KOPT-K1 (cell line): ENCODE measurements around the gene MYCL.

Experiments
- H3K27ac ChIP-seq: fragments of 200-600 bp; sonication (generic); 2 replicates; pipeline ENCODE4 v1.5.1; 2016; ENCODE audit warnings: antibody characterized with exemption, mild to moderate bottlenecking, low read depth, low read length; ENCODE audit not compliant: poor library complexity, severe bottlenecking
- H3K36me3 ChIP-seq: fragments of 200-600 bp; sonication (generic); 2 replicates; pipeline ENCODE4 v1.5.1; 2017; ENCODE audit warnings: antibody characterized with exemption, mild to moderate bottlenecking, low read length, moderate library complexity; ENCODE audit not compliant: insufficient read depth
- H3K9me3 ChIP-seq: fragments of 200-600 bp; sonication (generic); 2 replicates; pipeline ENCODE4 v1.5.1; 2017; ENCODE audit warnings: antibody characterized with exemption, low read length, mild to moderate bottlenecking; ENCODE audit not compliant: insufficient read depth, poor library complexity, severe bottlenecking

The MYCL gene

DNA sequence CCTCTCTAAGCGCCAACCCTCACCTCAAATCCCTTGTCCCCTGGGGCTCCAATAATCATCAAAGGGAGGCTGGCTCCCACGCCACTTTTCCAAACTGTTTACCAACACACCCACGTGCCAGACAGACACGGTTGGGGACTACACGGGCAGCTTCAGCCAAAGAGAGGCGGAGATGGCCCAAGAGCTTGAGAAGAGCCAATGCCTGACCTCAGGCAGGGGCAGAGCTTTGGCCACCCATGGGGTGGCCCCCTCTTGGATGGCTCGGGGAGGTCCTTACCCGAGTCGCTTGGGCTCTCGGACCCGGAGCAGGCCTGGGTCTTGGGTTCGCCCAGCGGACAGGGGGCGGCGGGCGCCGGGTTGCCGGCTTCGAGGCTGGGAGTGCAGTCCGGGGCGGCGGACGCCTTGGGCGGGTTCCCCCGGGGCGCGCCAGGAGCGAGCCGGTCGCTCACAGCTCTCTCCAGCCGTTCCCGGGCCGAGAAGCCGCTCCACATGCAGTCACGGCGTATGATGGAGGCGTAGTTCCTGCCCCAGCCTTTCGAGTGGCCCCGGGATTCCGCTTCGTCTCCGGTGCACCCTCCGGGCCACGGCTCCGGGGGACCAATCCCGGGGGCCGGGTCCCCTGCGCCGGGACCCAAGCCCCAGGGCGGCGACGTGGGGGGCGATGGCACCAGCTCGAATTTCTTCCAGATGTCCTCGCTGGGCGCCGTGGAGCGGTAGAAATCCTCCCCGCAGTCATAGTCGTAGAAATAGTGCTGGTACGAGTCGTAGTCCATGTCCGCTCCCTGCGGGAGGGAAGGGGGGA, 854 bp downstream of the MYCL start:
- Histone ChIP-seq H3K9me3 (no peaks in the 10 kb centered on the region), H3K27ac (no peak overlapping the region), H3K36me3 (no peaks in the 10 kb centered on the region)

DNA sequence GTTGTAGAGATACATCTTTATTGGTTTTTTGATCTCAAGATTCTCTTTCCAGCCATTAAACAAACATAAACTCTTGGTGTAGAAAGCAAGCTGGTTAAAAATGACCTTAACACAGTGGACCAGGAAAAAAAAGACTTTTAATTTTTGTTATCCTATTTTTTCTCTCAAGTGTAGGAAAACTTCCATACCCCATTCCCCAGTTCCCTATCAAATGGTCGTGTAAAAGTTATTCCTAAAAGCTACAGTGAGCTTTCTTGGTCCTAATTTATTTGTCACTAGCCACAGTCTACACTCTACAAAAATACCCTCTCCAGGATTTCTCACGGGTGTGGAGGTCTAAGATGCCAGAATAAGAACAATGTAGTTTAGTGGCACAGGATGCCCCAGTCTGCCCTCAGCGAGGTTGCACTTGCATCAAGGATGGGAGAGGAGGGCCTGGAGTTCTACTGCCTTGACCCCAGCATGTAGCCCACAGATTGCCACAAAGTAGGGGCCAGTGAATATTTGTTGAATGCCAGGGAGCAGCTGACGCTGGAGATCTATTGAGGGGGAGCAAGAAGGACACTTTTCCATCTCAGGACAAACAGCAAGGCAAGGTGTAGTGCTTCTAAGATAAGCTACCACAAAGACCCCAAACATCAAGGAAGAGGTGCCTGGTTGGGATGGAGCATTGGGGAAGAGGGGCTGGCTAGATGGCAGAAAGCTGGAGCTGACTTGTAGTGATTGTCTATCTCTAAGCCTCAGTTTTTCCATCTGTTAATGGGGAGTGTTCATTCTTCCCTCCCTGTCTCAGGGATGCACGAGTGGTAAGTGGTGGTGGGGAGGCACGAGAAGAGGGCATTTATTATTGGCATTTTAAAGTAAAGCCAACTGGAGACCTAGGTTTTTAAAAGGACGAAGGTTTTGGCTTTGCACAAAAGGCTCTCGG, 1.8 kb downstream of the MYCL start:
- Histone ChIP-seq H3K27ac (no peak overlapping the region), H3K36me3 (no peaks in the 10 kb centered on the region), H3K9me3 (no peaks in the 10 kb centered on the region)

GRCh38 chr1:39898648-39899603, 2.8 kb downstream of the MYCL start:
- Histone ChIP-seq H3K36me3 (no peaks in the 10 kb centered on the region), H3K27ac (no peak overlapping the region)

GRCh38 chr1:39898191-39898590, 3.5 kb downstream of the MYCL start:
- H3K36me3 ChIP-seq: no peaks in the 10 kb centered on the region
- no peaks in the 10 kb centered on the region for H3K9me3 ChIP-seq
- H3K27ac ChIP-seq: no peak overlapping the region

More at GRCh38 chr1:39898648-39899603, 2.8 kb downstream of the MYCL start:
- no peaks in the 10 kb centered on the region for H3K9me3 ChIP-seq

GRCh38 chr1:39896909-39897685, 4.6 kb downstream of the MYCL start:
- no peak overlapping the region for H3K27ac ChIP-seq
- H3K36me3 ChIP-seq: no peaks in the 10 kb centered on the region
- no peaks in the 10 kb centered on the region for H3K9me3 ChIP-seq

GRCh38 chr1:39895731-39896480, 5.8 kb downstream of the MYCL start:
- H3K36me3 ChIP-seq: no peaks in the 10 kb centered on the region
- no peaks in the 10 kb centered on the region for H3K9me3 ChIP-seq
- H3K27ac ChIP-seq: no peak overlapping the region

DNA sequence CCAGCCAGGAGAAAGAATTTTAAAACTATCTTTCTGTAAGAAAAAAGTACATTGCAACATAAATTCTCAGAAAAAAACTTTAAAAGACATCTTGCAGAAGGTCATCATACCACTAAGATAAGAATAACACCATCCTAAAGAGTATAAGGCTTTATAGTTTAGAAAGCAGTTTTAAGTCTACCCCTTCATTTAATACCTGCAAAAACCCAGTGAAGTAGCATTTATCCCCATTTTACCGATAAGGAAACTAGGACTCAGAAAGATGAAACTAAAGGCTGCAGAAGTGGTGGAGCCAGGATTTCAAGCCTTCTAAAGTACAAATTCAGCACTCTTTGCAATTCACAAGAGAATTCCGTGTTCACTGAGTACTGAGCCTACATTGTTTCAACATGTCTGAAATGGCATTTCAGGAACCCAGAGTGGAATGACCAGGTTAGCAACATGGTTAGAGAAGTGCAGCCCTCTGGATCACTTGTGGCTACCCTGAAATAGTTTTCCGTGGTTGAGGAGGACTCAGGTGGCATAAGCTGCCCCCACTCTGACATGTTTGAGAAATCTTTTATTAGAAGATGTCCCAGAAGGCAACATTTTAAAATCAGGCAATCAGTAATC, 6.7 kb downstream of the MYCL start:
- H3K9me3 ChIP-seq: no peaks in the 10 kb centered on the region
- no peaks in the 10 kb centered on the region for H3K36me3 ChIP-seq
- H3K27ac ChIP-seq: no peak overlapping the region

DNA sequence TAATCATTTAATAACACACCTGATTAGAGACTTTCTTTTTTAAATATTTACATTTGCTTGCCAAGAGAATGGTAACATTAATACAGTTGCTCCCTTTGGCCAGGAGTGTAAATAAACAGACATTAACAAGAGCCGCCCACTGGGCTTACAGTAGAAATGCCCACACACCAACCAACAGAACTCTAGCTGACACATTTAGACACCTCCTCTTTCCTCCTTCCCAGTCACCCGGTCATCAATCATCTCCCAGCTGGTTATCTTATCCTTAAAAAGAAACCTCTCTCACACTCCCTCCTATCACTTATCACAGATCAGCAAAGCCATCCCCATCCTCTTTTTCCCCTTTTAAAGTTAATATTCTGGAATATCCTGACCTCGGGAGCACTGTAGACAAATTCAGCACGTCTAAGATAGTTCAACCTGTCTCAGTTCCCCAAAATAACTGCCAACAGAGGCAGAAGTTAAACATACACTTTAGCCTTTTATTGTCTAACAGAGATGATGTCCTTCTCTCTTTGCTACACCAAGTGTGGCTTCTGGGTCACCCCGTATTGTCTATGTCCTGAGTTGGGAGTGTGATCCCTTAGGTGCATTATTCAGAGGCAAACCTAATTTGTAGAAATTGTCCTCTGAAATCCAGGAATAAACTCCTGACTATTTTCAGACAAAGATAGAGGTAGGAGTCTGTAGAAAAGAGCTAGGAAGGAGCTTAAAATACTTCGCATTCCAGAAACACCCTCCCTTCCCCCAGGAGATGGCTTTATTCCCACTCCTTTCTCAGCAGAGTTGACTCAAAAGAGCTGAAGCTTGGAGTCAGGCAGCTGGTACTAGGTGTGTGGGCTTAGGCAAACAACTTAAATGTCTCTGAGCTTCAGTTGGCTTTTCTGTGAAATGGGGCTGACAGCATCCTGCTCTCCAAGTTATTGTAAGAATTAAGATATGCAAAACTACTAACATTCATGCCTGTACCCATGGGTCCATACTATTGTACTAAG, 8.8 kb downstream of the MYCL start:
- Histone ChIP-seq H3K36me3 (no peaks in the 10 kb centered on the region), H3K27ac (no peak overlapping the region), H3K9me3 (no peaks in the 10 kb centered on the region)

- Histone ChIP-seq H3K9me3 (no peaks in the 10 kb centered on the region), H3K36me3 (no peaks in the 10 kb centered on the region), H3K27ac (no peak overlapping the region)
These were observed 10.8 kb downstream of the MYCL start for GRCh38 chr1:39890880-39891279.

- no peak overlapping the region for H3K27ac ChIP-seq
These were observed 11.4 kb downstream of the MYCL start for GRCh38 chr1:39890273-39890672.

DNA sequence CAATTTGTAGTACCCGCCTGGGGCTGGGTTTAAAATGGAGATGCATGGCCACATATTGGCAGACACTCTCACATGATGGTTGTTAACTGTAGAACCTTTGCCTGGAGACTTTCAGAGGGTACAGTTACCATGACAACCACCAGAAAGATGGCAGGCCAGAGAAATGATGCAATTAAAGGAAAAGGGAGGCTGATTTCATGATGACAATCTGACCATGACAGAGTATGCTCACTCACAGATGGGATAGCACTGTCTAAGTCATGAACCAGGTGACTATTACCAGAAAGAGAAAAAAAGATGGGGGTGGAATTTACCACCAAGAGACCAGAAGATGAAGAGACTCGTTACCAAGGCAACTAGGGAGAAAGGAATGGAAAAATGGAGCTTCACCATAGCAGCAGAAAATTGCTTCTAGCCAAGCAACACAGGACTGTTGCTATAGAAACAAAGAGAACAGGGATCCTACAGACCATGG, 14.9 kb downstream of the MYCL start:
- H3K36me3 ChIP-seq: no peaks in the 10 kb centered on the region
- no peaks in the 10 kb centered on the region for H3K9me3 ChIP-seq

More at GRCh38 chr1:39890273-39890672, 11.4 kb downstream of the MYCL start:
- Histone ChIP-seq H3K9me3 (no peaks in the 10 kb centered on the region), H3K36me3 (no peaks in the 10 kb centered on the region)

DNA sequence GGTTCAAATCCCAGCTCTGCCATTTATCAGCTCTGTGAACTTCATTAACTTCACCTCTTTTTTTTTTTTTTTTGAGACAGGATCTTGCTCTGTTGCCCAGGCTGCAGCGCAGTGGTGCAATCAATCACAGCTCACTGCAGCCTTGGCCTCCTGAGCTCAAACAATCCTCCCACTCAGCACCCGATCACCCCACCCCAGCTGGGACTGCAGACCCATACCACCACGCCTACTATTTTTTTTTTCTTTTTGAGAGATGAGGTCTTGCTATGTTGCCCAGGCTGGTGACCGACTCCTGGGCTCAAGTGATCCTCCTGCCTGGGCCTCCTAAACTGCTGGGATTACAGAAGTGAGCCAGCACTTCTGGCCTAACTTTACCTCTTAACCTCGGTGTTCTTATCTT, 16.2 kb downstream of the MYCL start:
- Histone ChIP-seq H3K9me3 (no peaks in the 10 kb centered on the region), H3K27ac (no peak overlapping the region), H3K36me3 (0 out of 2 replicates have a peak, but pooled peaks cover 8% of the 10 kb centered on the region)

More for the DNA sequence above, 14.9 kb downstream of the MYCL start:
- no peak overlapping the region for H3K27ac ChIP-seq
